Stimulated activated memory B cell treated with anti-CD40 and anti-IgM and Interleukin-4, amounts not matched to agents 10 μg/mL and 1 μg/mL and 100 μg/mL, for 72 hours (primary cell): Measurements from ENCODE around the gene POP4.

Experiments
- ATAC-seq: fragments of 150-1000 bp; cut with Tn5 transposase; 2 replicates; pipeline ENCODE4 v1.10.0; 2021
- H3K27ac Mint-ChIP-seq: one replicate; pipeline ENCODE4 v1.8.0; 2022; ENCODE audit warnings: mild to moderate bottlenecking, mixed read lengths
- H3K27me3 Mint-ChIP-seq: one replicate; pipeline ENCODE4 v1.8.0; 2022; ENCODE audit warnings: mixed read lengths
- H3K36me3 Mint-ChIP-seq: one replicate; pipeline ENCODE4 v1.8.0; 2022; ENCODE audit warnings: mixed read lengths
- H3K4me1 Mint-ChIP-seq: one replicate; pipeline ENCODE4 v1.8.0; 2022; ENCODE audit warnings: mixed read lengths
- H3K4me3 Mint-ChIP-seq: one replicate; pipeline ENCODE4 v1.8.0; 2022; ENCODE audit warnings: mild to moderate bottlenecking, moderate library complexity, mixed read lengths
- H3K9me3 Mint-ChIP-seq: one replicate; pipeline ENCODE4 v1.8.0; 2022; ENCODE audit warnings: mixed read lengths

POP4 gene

GRCh38 chr19:29569038-29569911, 36.8 kb upstream of the POP4 start:
- no peak for ATAC-seq
- H3K27me3 Mint-ChIP-seq, result peaks cover 79% of the 10 kb centered on the region
- no peaks in the 10 kb centered on the region for H3K9me3 Mint-ChIP-seq
- H3K4me3 Mint-ChIP-seq, result no peak overlapping the region
- no peak overlapping the region for H3K27ac Mint-ChIP-seq
- H3K36me3 Mint-ChIP-seq, result no peaks in the 10 kb centered on the region
- no peaks in the 10 kb centered on the region for H3K4me1 Mint-ChIP-seq

DNA sequence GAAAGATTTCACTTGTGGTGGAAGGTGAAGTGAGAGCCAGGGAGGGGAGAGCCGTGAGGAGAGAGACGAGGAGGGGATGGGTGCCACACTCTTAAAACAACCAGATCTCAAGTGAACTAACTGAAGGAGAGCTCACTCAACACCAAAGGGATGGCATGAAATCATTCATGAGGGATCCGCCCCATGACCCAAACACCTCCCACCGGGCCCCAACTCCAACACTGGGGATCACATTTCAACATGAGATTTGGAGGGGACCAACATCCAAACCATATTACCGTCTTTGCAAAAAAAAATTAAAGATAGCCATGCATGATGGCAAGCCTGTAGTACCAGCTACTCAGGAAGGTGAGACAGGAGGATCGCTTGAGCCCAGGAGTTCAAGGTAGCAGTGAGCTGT, 34.9 kb upstream of the POP4 start:
- Mint-ChIP-seq H3K36me3 (no peaks in the 10 kb centered on the region), H3K4me3 (no peak overlapping the region), H3K9me3 (no peaks in the 10 kb centered on the region), H3K4me1 (peaks cover 4% of the 10 kb centered on the region), H3K27me3 (peaks cover 79% of the 10 kb centered on the region), H3K27ac (no peak overlapping the region)
- ATAC-seq, result no peak

GRCh38 chr19:29573486-29573885, 32.6 kb upstream of the POP4 start:
- H3K36me3 Mint-ChIP-seq, result no peaks in the 10 kb centered on the region
- peaks cover 66% of the 10 kb centered on the region for H3K27me3 Mint-ChIP-seq
- no peak overlapping the region for H3K4me3 Mint-ChIP-seq
- H3K9me3 Mint-ChIP-seq, result no peaks in the 10 kb centered on the region
- peaks cover 17% of the 10 kb centered on the region for H3K4me1 Mint-ChIP-seq
- no peak overlapping the region for H3K27ac Mint-ChIP-seq
- no peak for ATAC-seq

DNA sequence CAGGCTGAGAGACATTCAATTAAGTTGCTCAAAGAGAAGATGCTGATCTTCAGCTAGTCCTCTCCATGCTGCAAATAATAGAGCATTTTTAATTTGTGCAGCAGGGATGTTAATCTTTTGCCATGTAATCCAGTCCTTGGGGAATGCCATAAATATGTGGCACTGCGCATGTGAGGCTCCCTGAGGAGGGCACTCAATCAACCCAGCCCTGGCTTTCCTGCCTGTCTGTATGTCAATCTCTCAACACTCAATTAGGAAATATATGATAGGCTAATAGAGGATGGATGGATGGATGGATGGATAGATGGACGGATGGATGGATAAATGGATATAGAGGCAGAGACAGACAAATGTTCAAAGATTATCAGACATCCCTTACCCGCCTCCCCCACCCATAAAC, 31.6 kb upstream of the POP4 start:
- Mint-ChIP-seq H3K27ac (no peak overlapping the region), H3K4me1 (peaks cover 17% of the 10 kb centered on the region), H3K27me3 (peaks cover 67% of the 10 kb centered on the region), H3K9me3 (no peaks in the 10 kb centered on the region), H3K4me3 (no peak overlapping the region), H3K36me3 (no peaks in the 10 kb centered on the region)
- no peak for ATAC-seq

DNA sequence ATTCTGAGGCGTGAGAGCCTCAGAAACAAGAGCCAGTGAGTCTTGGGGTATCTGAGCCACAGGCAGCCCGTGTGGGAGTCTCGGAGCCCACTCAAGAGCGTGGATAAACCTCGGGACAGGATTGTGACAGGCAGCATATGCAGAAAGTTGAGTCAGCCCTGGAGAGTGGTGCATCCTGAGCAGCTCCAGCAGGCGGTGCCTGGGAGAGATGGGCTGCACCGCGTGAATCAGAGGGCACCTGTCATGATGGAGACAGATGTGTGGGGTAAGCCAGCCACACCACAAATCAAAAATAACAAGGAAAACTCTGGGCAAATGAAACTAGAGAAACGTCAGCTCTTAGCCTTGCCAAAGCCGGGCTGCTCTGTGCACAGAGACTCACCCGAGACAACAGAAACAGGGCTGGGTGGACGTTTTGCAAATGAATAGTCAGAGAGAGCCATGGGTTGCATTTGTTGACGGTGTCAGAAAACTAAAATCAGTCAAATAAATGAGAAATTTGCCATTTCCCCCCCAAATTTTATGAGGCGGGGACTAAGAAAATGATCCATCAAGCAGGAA, 30.0 kb upstream of the POP4 start:
- Mint-ChIP-seq H3K9me3 (peaks cover 3% of the 10 kb centered on the region), H3K4me3 (no peak overlapping the region), H3K4me1 (peaks cover 17% of the 10 kb centered on the region), H3K27me3 (peaks cover 67% of the 10 kb centered on the region), H3K36me3 (no peaks in the 10 kb centered on the region), H3K27ac (no peak overlapping the region)
- no peak for ATAC-seq

DNA sequence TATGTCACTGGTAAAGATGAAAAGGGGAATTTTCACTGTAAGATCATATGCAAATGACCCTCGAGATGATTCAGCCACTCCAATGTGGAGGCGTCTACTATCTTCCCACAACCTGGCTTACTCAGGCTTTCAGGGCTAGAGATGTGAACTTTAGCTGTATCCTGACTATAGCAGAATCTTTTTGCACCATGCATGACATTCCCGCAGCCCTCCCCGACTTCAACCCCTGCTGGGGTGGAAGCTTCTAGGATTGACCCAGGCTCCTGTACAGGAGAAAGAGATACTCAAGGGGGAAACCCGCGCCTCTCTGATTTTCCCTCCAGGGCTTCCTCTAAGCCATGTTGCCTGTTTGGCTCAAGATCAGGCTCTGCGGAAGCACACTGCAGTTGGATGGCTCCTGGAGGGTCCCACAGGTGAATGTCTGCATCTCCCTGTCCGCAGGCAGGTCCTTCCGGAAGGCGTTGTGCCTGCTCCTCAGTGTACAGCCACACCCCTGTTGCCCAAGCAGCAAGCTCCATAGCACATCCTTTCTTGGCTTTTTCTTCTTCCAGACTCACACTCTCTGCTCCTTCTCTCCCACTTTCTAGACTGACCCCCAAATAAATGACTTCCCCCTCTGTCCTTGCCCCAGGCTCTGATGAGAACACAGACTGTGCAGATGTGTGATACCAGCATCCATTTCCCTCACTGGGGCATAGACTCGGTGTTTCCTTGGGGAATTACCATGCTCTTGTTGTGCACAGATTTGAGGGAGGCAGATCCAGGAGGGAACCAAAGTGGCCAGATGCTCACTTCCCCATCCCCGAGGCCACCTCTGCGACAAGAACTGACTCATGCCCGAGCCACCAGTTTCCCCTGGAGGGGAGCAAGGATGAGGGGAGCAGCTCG, 29.1 kb upstream of the POP4 start:
- peaks cover 17% of the 10 kb centered on the region for H3K4me1 Mint-ChIP-seq
- no peak overlapping the region for H3K27ac Mint-ChIP-seq
- H3K27me3 Mint-ChIP-seq, result peaks cover 68% of the 10 kb centered on the region
- H3K4me3 Mint-ChIP-seq, result no peak overlapping the region
- H3K36me3 Mint-ChIP-seq, result no peaks in the 10 kb centered on the region
- H3K9me3 Mint-ChIP-seq, result peaks cover 8% of the 10 kb centered on the region
- ATAC-seq, result peak; percentile 71

GRCh38 chr19:29577649-29577963, 28.5 kb upstream of the POP4 start:
- no peak overlapping the region for H3K4me3 Mint-ChIP-seq
- H3K27ac Mint-ChIP-seq, result no peak overlapping the region
- no peaks in the 10 kb centered on the region for H3K36me3 Mint-ChIP-seq
- H3K9me3 Mint-ChIP-seq, result peaks cover 8% of the 10 kb centered on the region
- H3K27me3 Mint-ChIP-seq, result peaks cover 62% of the 10 kb centered on the region
- no peak for ATAC-seq
- peaks cover 17% of the 10 kb centered on the region for H3K4me1 Mint-ChIP-seq

GRCh38 chr19:29578349-29578748, 27.7 kb upstream of the POP4 start:
- Mint-ChIP-seq H3K4me3 (no peak overlapping the region), H3K36me3 (no peaks in the 10 kb centered on the region)

DNA sequence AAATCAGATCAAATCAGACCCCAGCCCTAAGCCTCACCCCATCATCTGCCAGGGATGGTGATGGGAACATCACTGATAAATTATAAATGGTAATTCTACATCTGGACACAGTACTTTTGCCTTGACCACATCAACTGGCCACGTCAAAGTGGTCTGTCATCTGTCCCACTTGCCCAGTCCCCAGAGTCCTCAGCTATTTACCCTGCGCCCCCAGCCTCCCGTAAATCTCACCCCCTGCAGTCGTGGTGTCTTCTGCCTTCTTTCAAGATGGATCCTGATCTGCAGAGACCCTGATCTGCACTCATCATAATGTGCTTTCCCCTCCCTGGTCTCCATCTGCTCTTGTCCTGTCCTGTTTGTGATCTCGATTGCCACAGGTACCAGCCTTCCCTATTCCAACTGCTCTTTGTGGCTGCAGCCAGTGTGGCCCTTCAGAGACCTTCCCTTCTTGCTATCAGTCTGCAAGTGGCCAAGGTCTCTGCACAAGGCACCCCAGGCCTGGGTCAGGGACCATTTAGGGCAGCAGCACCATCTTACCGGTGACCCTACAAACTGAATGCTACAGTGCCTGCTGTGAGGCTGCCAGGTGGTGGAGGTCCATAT, 26.7 kb upstream of the POP4 start:
- H3K36me3 Mint-ChIP-seq, result no peaks in the 10 kb centered on the region
- H3K9me3 Mint-ChIP-seq, result peaks cover 8% of the 10 kb centered on the region
- no peak overlapping the region for H3K27ac Mint-ChIP-seq
- H3K27me3 Mint-ChIP-seq, result peaks cover 54% of the 10 kb centered on the region
- H3K4me3 Mint-ChIP-seq, result no peak overlapping the region
- ATAC-seq, result no peak
- H3K4me1 Mint-ChIP-seq, result peaks cover 17% of the 10 kb centered on the region

More at GRCh38 chr19:29578349-29578748, 27.7 kb upstream of the POP4 start:
- Mint-ChIP-seq H3K27ac (no peak overlapping the region), H3K4me1 (peaks cover 17% of the 10 kb centered on the region), H3K9me3 (peaks cover 8% of the 10 kb centered on the region), H3K27me3 (peaks cover 61% of the 10 kb centered on the region)
- ATAC-seq, result no peak

GRCh38 chr19:29581398-29581797, 24.7 kb upstream of the POP4 start:
- no peak overlapping the region for H3K27ac Mint-ChIP-seq
- H3K27me3 Mint-ChIP-seq, result peaks cover 43% of the 10 kb centered on the region
- peaks cover 8% of the 10 kb centered on the region for H3K9me3 Mint-ChIP-seq
- ATAC-seq, result no peak
- peaks cover 11% of the 10 kb centered on the region for H3K4me1 Mint-ChIP-seq
- H3K36me3 Mint-ChIP-seq, result no peaks in the 10 kb centered on the region
- no peak overlapping the region for H3K4me3 Mint-ChIP-seq

GRCh38 chr19:29583196-29583999, 22.7 kb upstream of the POP4 start:
- peaks cover 46% of the 10 kb centered on the region for H3K27me3 Mint-ChIP-seq

GRCh38 chr19:29586401-29586800, 19.7 kb upstream of the POP4 start:
- no peak overlapping the region for H3K4me3 Mint-ChIP-seq
- peaks cover 34% of the 10 kb centered on the region for H3K27me3 Mint-ChIP-seq
- H3K27ac Mint-ChIP-seq, result no peak overlapping the region
- H3K9me3 Mint-ChIP-seq, result peaks cover 10% of the 10 kb centered on the region
- H3K36me3 Mint-ChIP-seq, result no peaks in the 10 kb centered on the region
- no peaks in the 10 kb centered on the region for H3K4me1 Mint-ChIP-seq
- ATAC-seq, result no peak

More at GRCh38 chr19:29583196-29583999, 22.7 kb upstream of the POP4 start:
- Mint-ChIP-seq H3K4me1 (no peaks in the 10 kb centered on the region), H3K36me3 (no peaks in the 10 kb centered on the region), H3K4me3 (no peak overlapping the region), H3K27ac (no peak overlapping the region), H3K9me3 (peaks cover 8% of the 10 kb centered on the region)
- ATAC-seq, result no peak

DNA sequence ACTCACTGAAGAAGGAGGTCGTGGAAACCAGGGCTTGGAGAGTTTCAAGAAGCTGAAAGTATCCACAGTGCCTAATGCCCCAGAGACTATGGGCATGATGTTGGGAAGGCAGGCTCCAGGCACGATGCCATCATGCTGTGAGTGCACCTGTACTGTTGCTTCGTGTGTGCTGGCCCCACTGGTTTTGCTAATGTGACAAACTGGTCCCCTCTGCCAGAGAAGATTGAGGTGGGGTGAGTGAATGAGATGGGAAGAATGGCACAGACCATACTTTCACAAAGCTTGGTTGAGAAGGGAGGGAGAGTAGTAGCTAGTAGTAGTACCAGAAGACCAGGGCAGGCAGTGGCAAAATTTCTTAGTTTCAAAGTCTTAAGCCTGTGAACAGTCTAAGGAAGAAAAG, 19.0 kb upstream of the POP4 start:
- H3K27ac Mint-ChIP-seq, result no peak overlapping the region
- no peaks in the 10 kb centered on the region for H3K4me1 Mint-ChIP-seq
- H3K9me3 Mint-ChIP-seq, result peaks cover 8% of the 10 kb centered on the region
- H3K27me3 Mint-ChIP-seq, result peaks cover 39% of the 10 kb centered on the region
- no peaks in the 10 kb centered on the region for H3K36me3 Mint-ChIP-seq
- no peak overlapping the region for H3K4me3 Mint-ChIP-seq
- ATAC-seq, result no peak

DNA sequence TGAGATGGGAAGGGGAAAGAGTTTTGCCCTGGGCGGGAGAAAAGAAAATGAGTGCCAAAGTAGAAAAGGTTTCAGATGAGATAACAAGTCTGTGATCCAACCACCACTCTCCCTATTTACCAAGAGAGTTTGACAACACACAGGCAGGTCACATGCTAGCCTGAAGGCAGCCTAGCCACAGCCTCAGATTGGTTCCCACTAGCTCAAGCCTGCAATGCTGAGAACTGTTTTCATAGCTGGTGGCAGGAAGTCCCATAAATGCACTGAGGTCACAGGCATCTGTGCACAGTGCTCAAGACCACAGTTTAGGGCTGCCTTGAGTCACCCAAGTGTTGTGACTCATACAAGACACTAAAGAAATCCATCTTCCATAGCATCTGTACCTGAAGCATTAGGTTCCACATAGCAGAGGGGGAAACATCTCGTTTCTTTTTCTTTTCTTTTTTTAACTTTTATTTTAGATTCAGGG, 18.5 kb upstream of the POP4 start:
- Mint-ChIP-seq H3K27me3 (peaks cover 43% of the 10 kb centered on the region), H3K27ac (no peak overlapping the region)
- ATAC-seq, result no peak

More for the DNA sequence above, 18.5 kb upstream of the POP4 start:
- Mint-ChIP-seq H3K36me3 (no peaks in the 10 kb centered on the region), H3K4me3 (no peak overlapping the region), H3K9me3 (peaks cover 8% of the 10 kb centered on the region), H3K4me1 (no peaks in the 10 kb centered on the region)
